ENCODE measurements around the gene CBFA2T3. TPM values are rescaled to one million over a fixed set of nuclear protein-coding genes. Genes with fewer than 3 reads are reported as not detected.

CBFA2T3 gene
- total and polyA plus RNA-seq, 9 donors: 0.53 to 2.8 (median 1.2) TPM; not detected in 1

- Histone ChIP-seq H3K36me3 (no peaks in the 10 kb centered on the region), H3K4me3 (no peak overlapping the region), H3K4me1 (ENCODE audit: insufficient read depth) (no peaks in the 10 kb centered on the region), H3K9me3 (no peaks in the 10 kb centered on the region), H3K27me3 (no peaks in the 10 kb centered on the region), H3K27ac (no peak overlapping the region)
- intact Hi-C loops (cut with DNase I): no loop called here
- no peak for TF ChIP-seq POLR2A (IDR thresholded peaks at IDR 0.05)
- no peak for TF ChIP-seq EP300 (IDR thresholded peaks at IDR 0.05)
- TF ChIP-seq CTCF (IDR thresholded peaks at IDR 0.05): no peak
- no peak for DNase-seq
- 92 to 95% (median 93%) methylated on average over 9 of the region's 9 CpGs for WGBS, 3 donors
Observed at GRCh38 chr16:88846088-88846487, 130.9 kb downstream of the CBFA2T3 start.

- no peaks in the 10 kb centered on the region for H3K9me3 ChIP-seq
- H3K27me3 ChIP-seq: no peaks in the 10 kb centered on the region
- no peak for TF ChIP-seq POLR2A (IDR thresholded peaks at IDR 0.05)
- intact Hi-C loops (cut with DNase I): no loop called here
- no peak for DNase-seq
- no peaks in the 10 kb centered on the region for H3K4me1 ChIP-seq (ENCODE audit: insufficient read depth)
- H3K4me3 ChIP-seq: no peak overlapping the region
- H3K36me3 ChIP-seq: no peaks in the 10 kb centered on the region
- no peak overlapping the region for H3K27ac ChIP-seq
- 63 to 72% (median 65%) methylated on average over 11 of the region's 11 CpGs for WGBS, 3 donors
Observed at GRCh38 chr16:88844419-88845036, 132.5 kb downstream of the CBFA2T3 start.

- Histone ChIP-seq H3K27ac (no peak overlapping the region), H3K9me3 (no peaks in the 10 kb centered on the region), H3K27me3 (no peaks in the 10 kb centered on the region), H3K4me3 (no peak overlapping the region), H3K36me3 (no peaks in the 10 kb centered on the region), H3K4me1 (ENCODE audit: insufficient read depth) (no peaks in the 10 kb centered on the region)
- DNase-seq: no peak
- WGBS, 3 donors: 93 to 95% (median 95%) methylated on average over 20 of the region's 20 CpGs
- TF ChIP-seq EP300 (IDR thresholded peaks at IDR 0.05) (no peak), CTCF (IDR thresholded peaks at IDR 0.05) (no peak), POLR2A (IDR thresholded peaks at IDR 0.05) (no peak)
- intact Hi-C loops (cut with DNase I): no loop called here
Observed at GRCh38 chr16:88843256-88843655, 133.8 kb downstream of the CBFA2T3 start.

GRCh38 chr16:88842806-88843205 lies 134.2 kb downstream of the CBFA2T3 start:
- intact Hi-C loops (cut with DNase I): no loop called here
- WGBS, 3 donors: 91 to 94% (median 92%) methylated on average over 23 to 25 of the region's 25 CpGs
- no peak for DNase-seq
- H3K27me3 ChIP-seq: no peaks in the 10 kb centered on the region
- H3K4me1 ChIP-seq (ENCODE audit: insufficient read depth): no peaks in the 10 kb centered on the region
- TF ChIP-seq EP300 (IDR thresholded peaks at IDR 0.05): no peak
- no peak for TF ChIP-seq POLR2A (IDR thresholded peaks at IDR 0.05)
- no peak for TF ChIP-seq CTCF (IDR thresholded peaks at IDR 0.05)
- no peaks in the 10 kb centered on the region for H3K36me3 ChIP-seq
- H3K9me3 ChIP-seq: no peaks in the 10 kb centered on the region
- no peak overlapping the region for H3K27ac ChIP-seq
- no peak overlapping the region for H3K4me3 ChIP-seq

GRCh38 chr16:88842308-88842756 lies 134.7 kb downstream of the CBFA2T3 start:
- H3K36me3 ChIP-seq: no peaks in the 10 kb centered on the region
- intact Hi-C loops (cut with DNase I): no loop called here
- no peak overlapping the region for H3K27ac ChIP-seq
- no peaks in the 10 kb centered on the region for H3K27me3 ChIP-seq
- DNase-seq: no peak
- WGBS, 3 donors: 88 to 93% (median 91%) methylated on average over 15 of the region's 15 CpGs
- H3K9me3 ChIP-seq: no peaks in the 10 kb centered on the region
- TF ChIP-seq EP300 (IDR thresholded peaks at IDR 0.05) (no peak), POLR2A (IDR thresholded peaks at IDR 0.05) (no peak), CTCF (IDR thresholded peaks at IDR 0.05) (no peak)
- no peaks in the 10 kb centered on the region for H3K4me1 ChIP-seq (ENCODE audit: insufficient read depth)
- H3K4me3 ChIP-seq: no peak overlapping the region
